ENCODE results near the gene CALN1.
"Not testable (repeated sequence)": the region's sequence is repeated elsewhere in the genome, so short reads cannot be mapped to it uniquely, and the experiment has no call there.

Gene CALN1

GRCh38 chr7:72408966-72409637, 3.0 kb downstream of the CALN1 start:
- FAIRE-seq, result no peak

- no peak for FAIRE-seq
Observed at GRCh38 chr7:72406820-72407403, 5.2 kb downstream of the CALN1 start.

- FAIRE-seq, result no peak
Observed at GRCh38 chr7:72405871-72406270, 6.3 kb downstream of the CALN1 start.

GRCh38 chr7:72405418-72405817, 6.7 kb downstream of the CALN1 start:
- no peak for FAIRE-seq

- no peak for FAIRE-seq
Observed at GRCh38 chr7:72404743-72405142, 7.4 kb downstream of the CALN1 start.

GRCh38 chr7:72403458-72404076, 8.6 kb downstream of the CALN1 start:
- FAIRE-seq, result no peak

- no peak for FAIRE-seq
Observed at GRCh38 chr7:72394016-72394415, 18.1 kb downstream of the CALN1 start.

GRCh38 chr7:72391821-72392377, 20.2 kb downstream of the CALN1 start:
- FAIRE-seq, result no peak

- no peak for FAIRE-seq
Observed at GRCh38 chr7:72386118-72386517, 26.0 kb downstream of the CALN1 start.

- no peak for FAIRE-seq
Observed at GRCh38 chr7:72362246-72362645, 49.9 kb downstream of the CALN1 start.

GRCh38 chr7:72345208-72345727, 66.9 kb downstream of the CALN1 start:
- no peak for FAIRE-seq

GRCh38 chr7:72343991-72344390, 68.1 kb downstream of the CALN1 start:
- no peak for FAIRE-seq

- not testable (repeated sequence) for FAIRE-seq
Observed at GRCh38 chr7:72343354-72343753, 68.8 kb downstream of the CALN1 start.

GRCh38 chr7:72337390-72338167, 74.6 kb downstream of the CALN1 start:
- no peak for FAIRE-seq

GRCh38 chr7:72336632-72337389, 75.3 kb downstream of the CALN1 start:
- FAIRE-seq, result no peak

- FAIRE-seq, result no peak
Observed at GRCh38 chr7:72336382-72336631, 75.8 kb downstream of the CALN1 start.

- FAIRE-seq, result no peak
Observed at GRCh38 chr7:72335561-72336381, 76.4 kb downstream of the CALN1 start.

GRCh38 chr7:72334698-72335097, 77.4 kb downstream of the CALN1 start:
- no peak for FAIRE-seq

- FAIRE-seq, result no peak
Observed at GRCh38 chr7:72334066-72334465, 78.1 kb downstream of the CALN1 start.

- no peak for FAIRE-seq
Observed at GRCh38 chr7:72326811-72327210, 85.3 kb downstream of the CALN1 start.

- no peak for FAIRE-seq
Observed at GRCh38 chr7:72326365-72326764, 85.8 kb downstream of the CALN1 start.

GRCh38 chr7:72325561-72325960, 86.6 kb downstream of the CALN1 start:
- FAIRE-seq, result no peak

Data from A204.1 (cell line).